IPS-NIHi11 (cell line): ENCODE results near the gene AKR1B1.
A peak's percentile ranks its signal among the peaks of the same experiment; 100 is the strongest.

ENCODE experiments used
- DNase-seq: peaks from one replicate; pipeline ENCODE4 v3.0.0; 2012; ENCODE audit warnings: mixed read lengths, low spot score

Gene AKR1B1

GRCh38 chr7:134469622-134470021 lies 10.7 kb upstream of the AKR1B1 start:
- DNase-seq = no peak

GRCh38 chr7:134468475-134468874 lies 9.6 kb upstream of the AKR1B1 start:
- DNase-seq = no peak

DNA sequence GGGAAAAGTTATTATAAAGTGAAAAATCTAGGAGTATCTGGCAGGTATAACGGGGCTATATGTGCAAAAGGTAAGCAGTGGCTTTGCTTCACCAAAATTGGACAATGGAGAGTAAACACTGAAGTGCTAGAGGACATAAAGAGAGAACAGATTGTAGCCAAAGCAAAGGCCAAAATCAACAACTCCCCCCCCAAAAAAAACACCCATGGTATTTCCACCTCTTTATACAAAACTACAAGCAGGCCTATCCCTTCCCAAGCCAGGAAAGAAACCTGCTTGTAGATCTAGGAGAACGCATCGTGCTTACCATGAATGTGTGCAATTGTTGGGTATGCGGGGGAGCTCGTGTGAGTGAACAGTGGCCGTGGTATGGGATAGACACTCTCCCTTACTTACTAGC lies 9.2 kb upstream of the AKR1B1 start:
- no peak for DNase-seq

- no peak for DNase-seq
These were observed 6.6 kb upstream of the AKR1B1 start for GRCh38 chr7:134465491-134465890.

DNA sequence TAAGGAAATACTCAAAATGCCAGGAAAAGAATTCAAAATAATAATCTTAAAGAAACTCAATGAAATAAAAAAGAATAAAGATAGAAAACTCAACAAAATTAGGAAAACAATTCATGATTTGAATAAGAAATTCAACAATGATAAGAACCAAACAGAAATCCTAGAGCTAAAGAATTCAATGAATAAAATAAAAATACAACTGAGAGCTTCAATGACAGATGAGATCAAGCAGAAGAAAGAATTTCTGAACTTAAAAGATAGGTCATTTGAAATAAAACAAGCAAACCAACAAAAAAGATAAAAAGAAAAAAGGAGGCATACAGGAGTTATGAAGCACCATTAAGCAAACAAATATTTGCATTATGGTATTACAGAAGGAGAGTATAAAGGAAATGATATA lies 5.6 kb upstream of the AKR1B1 start:
- no peak for DNase-seq

- DNase-seq = no peak
These were observed 4.9 kb upstream of the AKR1B1 start for GRCh38 chr7:134463751-134464150.

- no peak for DNase-seq
These were observed 3.5 kb upstream of the AKR1B1 start for GRCh38 chr7:134462337-134462925.

DNA sequence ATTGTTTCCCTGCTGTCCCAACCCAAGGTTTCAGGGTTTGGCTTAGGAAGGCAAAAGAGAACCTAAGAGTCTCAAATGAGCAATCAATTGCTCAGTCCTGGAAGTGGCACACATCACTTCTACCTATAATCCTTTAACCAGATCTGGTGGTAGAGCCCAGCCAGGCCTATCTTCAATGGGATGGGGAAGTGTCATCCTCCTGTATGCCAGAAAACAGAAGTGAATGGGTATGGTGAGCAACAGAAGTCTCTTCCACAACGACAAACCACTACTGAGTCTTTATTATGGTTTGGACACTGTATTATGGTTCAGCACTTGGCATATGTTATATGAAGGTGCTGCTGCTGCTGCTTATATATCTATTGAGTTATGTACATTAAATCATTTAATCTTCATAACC lies 3.0 kb upstream of the AKR1B1 start:
- no peak for DNase-seq

DNA sequence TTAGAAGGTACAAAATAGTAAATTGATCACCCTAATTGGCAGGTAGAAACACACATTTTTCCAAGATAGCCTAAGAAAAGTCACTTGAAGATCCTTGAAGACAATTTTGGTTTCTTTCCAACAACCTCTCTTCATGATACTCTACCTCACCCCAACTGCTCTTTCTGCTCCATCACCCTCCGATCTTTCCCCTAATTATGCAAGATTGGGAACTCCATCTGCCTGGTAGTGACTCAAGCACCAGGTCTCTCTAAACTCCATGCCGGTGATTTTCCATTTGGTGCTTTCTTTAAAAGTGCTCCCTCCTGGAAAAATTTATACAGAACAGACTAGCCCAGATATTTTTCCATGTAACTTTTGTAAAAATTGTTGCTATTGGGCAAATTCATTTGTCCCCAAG lies 1.1 kb upstream of the AKR1B1 start:
- DNase-seq = no peak

- peak; percentile 75 for DNase-seq
These were observed 527 bp downstream of the AKR1B1 start for GRCh38 chr7:134458341-134458805.

DNA sequence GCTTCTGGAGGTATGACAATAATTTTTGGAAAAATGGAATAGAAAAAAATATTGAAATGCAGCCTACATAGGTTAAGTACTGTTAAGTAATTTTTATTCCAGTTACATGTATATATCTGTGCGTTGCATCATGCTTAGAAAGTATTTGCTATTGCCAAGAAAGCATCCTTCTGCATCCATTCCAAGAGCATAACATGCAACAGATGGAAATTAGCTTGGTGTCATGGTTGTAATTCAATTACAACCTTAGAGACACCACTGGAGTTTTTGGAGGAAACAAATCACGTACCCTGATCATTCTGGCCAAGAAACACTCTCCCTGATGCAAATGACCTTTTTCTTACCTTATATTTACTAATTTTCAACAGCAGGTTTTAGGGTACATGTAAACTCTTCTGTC lies 1.7 kb downstream of the AKR1B1 start:
- no peak for DNase-seq

- DNase-seq = no peak
These were observed 4.6 kb downstream of the AKR1B1 start for GRCh38 chr7:134454277-134454676.

GRCh38 chr7:134453518-134453917 lies 5.4 kb downstream of the AKR1B1 start:
- DNase-seq = no peak

DNA sequence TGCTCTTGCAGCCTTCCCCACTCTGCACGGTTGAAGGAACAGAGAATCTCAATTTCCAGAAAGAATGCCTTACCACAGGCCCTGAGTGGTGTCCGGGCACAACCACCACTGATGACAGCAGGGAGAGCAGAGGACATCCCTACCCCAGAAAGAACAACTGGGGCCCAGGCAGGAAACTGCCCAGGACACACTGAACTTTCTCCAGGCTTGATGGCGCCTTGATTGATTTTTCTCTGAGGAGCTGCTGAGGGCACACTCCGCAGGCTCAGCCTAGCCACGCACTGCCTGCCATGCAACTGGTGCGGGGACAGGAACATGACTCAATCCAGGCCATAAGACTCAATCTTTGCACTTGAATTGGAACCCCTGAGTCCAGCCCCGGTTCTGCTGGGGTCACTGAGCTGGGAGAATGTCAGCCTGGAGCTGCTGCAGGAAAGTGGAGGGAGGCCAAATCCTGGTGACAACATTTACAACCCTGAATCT lies 5.9 kb downstream of the AKR1B1 start:
- DNase-seq = no peak

DNA sequence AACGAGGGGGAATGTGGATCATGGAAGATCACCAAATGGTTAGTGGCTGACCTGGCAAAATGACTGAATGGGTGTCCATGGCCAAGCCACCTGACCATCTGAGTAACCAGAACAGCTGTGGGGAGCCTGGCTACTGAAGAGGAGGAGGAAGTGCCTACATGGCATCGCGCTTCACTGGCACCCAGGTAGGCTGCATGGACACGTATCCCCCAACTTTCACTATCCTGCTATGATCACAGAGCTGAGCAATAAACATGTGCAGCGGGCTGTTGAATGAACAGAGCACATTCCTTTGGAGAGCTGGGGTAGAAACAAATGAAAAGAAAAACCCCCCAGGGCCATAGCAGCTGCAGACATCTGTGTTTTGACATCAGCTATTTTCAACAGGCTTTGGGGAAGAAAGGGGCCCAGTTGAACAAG lies 6.5 kb downstream of the AKR1B1 start:
- DNase-seq = no peak

DNA sequence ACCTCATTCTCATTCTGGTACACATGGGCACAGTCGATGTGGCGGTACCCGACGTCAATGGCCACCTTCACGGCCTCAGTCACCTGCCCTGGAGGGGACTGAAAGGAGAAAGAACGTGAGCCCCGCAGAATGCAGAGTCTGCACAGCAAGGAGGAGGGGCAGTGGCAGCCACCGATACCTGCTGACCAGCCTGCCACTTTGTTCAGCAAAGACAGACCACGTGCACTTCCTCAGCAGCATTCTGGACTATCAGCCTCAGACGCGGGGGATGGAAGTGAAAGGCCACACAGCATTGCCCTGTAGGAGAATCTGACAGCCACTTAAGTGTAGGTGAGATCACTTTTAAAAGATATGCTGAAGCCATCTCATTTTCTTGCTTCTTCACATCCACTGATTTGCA lies 7.2 kb downstream of the AKR1B1 start:
- DNase-seq = no peak

DNA sequence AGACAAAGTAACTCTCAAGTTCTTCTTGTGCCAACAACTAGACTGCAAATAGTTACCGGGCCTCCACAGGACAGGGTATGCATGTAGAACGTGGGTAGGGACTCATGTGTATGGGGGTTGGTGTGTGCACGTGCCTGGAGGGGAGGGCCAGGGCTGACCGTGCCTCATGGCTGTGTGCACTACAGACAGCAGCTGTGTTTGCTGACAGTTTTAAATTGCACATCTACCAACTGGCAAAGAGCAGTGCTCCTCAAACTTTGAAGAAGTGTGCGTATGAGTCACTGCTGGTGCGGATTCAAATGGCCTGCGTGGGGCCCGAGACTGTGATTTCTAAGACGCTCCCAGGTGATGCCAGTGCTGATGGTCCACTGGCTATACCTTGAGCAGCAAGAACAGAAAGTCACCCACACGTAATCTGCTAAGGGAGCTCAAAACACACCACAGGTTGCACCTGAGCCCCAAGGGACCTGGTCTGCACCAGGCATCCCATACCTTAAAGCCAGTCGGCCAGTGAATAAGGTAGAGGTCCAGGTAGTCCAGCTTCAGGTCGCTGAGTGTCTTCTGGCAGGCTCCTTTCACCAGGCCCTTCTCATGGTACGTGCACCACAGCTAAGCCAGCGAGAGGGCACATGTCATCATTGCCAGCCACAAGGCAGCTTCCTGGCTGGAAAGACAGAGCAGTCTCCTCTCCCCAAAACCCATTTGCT lies 8.5 kb downstream of the AKR1B1 start:
- DNase-seq = no peak

DNA sequence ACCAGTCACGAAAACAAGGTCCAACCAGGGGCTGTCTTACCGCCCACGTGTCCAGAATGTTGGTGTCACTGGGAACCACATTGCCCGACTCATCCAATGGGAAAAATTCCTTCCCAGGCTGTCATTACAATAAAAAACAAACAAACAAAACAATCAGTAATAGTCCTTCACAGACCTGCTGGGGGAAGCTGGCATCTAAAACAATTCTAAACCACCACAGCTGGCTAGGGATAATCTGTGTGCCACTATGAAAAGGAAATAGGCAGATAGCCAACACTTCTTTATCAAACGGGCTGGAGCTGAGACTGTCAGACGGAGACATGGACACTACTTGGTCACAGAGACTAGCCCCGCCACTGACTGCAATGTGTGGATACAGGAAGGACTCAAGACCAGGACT lies 9.2 kb downstream of the AKR1B1 start:
- no peak for DNase-seq

- no peak for DNase-seq
These were observed 10.3 kb downstream of the AKR1B1 start for GRCh38 chr7:134448356-134449229.

- DNase-seq = no peak
These were observed 11.5 kb downstream of the AKR1B1 start for GRCh38 chr7:134447383-134447782.

DNA sequence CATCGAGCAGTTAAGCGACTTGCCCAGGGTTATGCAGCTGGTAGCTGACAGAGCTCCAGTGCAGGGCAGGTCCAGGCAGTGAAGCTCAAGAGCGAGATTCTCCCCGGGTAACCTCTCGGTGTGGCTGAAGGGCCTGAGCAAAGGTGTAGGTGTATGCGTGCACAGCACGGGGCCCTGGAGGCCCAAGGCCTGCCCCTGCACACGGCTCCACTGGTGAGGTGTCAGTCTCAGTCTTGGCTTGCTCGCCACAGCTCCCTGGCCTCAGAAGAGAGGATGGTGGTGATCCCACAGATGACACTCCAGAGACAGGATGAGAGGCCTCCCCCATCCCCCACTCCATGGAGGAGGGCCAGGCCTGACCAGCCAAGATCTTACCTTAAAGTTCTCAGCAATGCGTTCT lies 12.0 kb downstream of the AKR1B1 start:
- no peak for DNase-seq

DNA sequence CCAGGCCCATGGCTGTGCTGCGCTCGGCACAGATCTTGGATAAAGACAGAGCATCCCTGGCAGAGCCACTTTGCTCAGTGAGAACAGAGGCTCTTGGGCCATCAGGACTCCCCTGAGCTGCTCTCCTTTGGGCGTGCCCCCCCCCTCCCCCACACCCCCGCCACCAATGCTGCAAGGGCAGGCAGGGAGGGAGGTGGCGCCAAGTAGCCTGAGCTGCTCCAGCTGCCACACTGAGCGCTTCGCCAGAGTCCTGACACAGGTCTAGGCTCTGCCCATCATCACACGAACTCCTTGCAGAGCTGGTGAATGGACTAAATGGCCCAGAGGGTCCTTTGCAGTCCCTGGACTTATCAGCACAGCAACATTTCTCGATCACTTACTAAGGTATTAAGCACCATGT lies 12.5 kb downstream of the AKR1B1 start:
- DNase-seq = no peak

DNA sequence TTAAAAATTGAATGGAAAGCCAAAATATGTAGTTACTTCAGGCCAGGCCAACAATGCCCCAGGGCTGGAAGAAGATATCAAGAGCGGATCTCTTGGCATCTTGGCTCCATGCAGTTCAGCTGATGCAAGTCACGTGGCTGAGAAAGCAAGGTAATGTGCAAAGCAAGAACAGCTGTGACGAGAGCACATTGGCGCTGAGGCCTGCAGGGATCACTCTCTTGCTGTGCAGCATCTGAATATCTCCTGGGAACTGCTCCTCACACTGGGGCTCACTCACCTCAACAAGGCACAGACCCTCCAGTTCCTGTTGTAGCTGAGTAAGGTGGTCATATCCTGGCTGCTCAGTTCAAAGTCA lies 14.0 kb downstream of the AKR1B1 start:
- no peak for DNase-seq
